Testis (tissue), 2 donors: ENCODE data around the gene RNF114.

Source experiments
- POLR2A ChIP-seq: fragments of 450-650 bp; IDR thresholded peaks from one replicate; pipeline ENCODE4 v1.6.1; 2017; ENCODE audit warnings: antibody characterized with exemption, mild to moderate bottlenecking, moderate library complexity
- TF ChIP-seq, protein P1 (sequence below), 3 experiments: fragments of 450-650 bp in 2 of 3; fragments of 200-600 bp in 1 of 3; sonication (generic) in 1 of 3; IDR thresholded peaks; one replicate each; pipeline ENCODE4 v1.5.1; 2016 to 2019; ENCODE audit warnings: antibody characterized with exemption in 3 of 3, mild to moderate bottlenecking in 2 of 3, moderate library complexity in 1 of 3

DNA sequence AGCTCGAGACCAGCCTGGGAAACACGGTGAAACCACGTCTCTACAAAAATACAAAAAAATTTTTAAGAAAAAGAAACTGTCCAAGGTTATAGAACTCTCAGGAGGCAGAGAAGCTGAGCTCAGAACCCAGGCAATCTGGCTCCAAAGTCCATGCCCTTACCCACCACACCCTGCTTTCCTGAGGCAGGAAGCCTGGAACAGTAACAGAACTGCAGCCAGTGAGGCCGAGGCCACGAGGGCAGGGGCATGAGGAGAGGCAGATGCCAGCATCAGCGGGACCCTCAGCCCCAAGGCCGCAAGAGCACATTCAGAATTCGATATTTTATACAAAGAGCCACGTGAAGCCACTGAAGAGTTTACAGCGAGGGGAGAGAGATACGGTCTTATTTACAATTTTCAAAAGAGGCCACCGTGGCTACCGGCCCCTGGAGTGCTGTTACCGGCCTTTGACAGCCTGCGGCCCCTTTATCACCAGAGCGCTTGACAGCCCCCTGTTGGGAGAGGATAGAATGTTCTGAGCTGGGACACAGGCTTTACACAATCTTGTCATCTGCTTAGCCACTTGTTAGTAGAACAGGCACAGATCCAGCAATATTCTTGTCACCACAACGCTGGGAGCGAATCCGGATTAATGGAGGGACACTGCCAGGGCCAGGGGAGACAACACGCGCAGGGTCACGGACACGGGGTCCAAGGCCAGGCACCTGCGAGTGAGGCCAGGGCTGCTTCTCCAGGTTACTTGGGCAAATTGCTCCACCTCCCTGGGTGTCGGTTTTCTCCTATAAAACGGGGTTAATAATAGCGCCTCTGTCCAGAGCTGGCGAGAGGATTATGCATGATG is 26.5 kb upstream of the RNF114 start:
- TF ChIP-seq POLR2A = no peak
- TF ChIP-seq, protein P1, sequence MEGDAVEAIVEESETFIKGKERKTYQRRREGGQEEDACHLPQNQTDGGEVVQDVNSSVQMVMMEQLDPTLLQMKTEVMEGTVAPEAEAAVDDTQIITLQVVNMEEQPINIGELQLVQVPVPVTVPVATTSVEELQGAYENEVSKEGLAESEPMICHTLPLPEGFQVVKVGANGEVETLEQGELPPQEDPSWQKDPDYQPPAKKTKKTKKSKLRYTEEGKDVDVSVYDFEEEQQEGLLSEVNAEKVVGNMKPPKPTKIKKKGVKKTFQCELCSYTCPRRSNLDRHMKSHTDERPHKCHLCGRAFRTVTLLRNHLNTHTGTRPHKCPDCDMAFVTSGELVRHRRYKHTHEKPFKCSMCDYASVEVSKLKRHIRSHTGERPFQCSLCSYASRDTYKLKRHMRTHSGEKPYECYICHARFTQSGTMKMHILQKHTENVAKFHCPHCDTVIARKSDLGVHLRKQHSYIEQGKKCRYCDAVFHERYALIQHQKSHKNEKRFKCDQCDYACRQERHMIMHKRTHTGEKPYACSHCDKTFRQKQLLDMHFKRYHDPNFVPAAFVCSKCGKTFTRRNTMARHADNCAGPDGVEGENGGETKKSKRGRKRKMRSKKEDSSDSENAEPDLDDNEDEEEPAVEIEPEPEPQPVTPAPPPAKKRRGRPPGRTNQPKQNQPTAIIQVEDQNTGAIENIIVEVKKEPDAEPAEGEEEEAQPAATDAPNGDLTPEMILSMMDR (IDR thresholded peaks at IDR 0.05) = peak in 1 of 3 experiments; percentile 38
